Ascending aorta (tissue), 2 donors: Measurements from ENCODE around the gene ITCH. TPM values are rescaled to one million over a fixed set of nuclear protein-coding genes. Genes with fewer than 3 reads are reported as not detected.
"Not testable (repeated sequence)": the region's sequence is repeated elsewhere in the genome, so short reads cannot be mapped to it uniquely, and the experiment has no call there.

Experiments
- DNase-seq, 2 donors: peaks; one replicate each; pipeline ENCODE4 v3.0.0-alpha.2; 2019; ENCODE audit warnings: low spot score in 2 of 2
- H3K27ac ChIP-seq, 2 donors: fragments of 200-600 bp; sonication (generic); one replicate each; pipeline ENCODE4 v1.5.1; 2016 to 2017; ENCODE audit warnings: mild to moderate bottlenecking in 1 of 2
- H3K27me3 ChIP-seq: fragments of 200-600 bp; sonication (generic); one replicate; pipeline ENCODE4 v1.5.1; 2017
- H3K36me3 ChIP-seq, 2 donors: fragments of 200-600 bp; sonication (generic); one replicate each; pipeline ENCODE4 v1.5.1; 2016
- H3K4me1 ChIP-seq, 2 donors: fragments of 200-600 bp; sonication (generic); one replicate each; pipeline ENCODE4 v1.5.1; 2016 to 2017; ENCODE audit warnings: mild to moderate bottlenecking in 1 of 2
- H3K4me3 ChIP-seq, 2 donors: fragments of 200-600 bp; sonication (generic); one replicate each; pipeline ENCODE4 v1.5.1; 2016 to 2017; ENCODE audit warnings: mild to moderate bottlenecking in 1 of 2
- H3K9me3 ChIP-seq, 2 donors: fragments of 200-600 bp; sonication (generic); one replicate each; pipeline ENCODE4 v1.5.1; 2016
- CTCF ChIP-seq, 3 experiments: fragments of 200-600 bp in 2 of 3; fragments of 450-650 bp in 1 of 3; sonication (generic) in 2 of 3; IDR thresholded peaks; one replicate each; pipeline ENCODE4 v1.5.1; 2016 to 2019; ENCODE audit warnings: antibody characterized with exemption in 3 of 3, mild to moderate bottlenecking in 1 of 3, moderate library complexity in 1 of 3
- intact Hi-C: fragments of 100-400 bp; cut with DNase I; formaldehyde crosslinking; loops from one replicate; pipeline ENCODE4 v1.15.1; 2023
- total RNA-seq: library from RNA; depleted of rRNA; stranded (reverse); fragments of >200 nt; gene quantifications from one replicate; pipeline ENCODE4 v1.1.0, GENCODE V29; 2016

ITCH gene
- total RNA-seq, 1 donor from 2014 or later = 42.8 TPM

- no peak for DNase-seq
- TF ChIP-seq CTCF (IDR thresholded peaks at IDR 0.05) = no peak
- no peak overlapping the region for H3K4me3 ChIP-seq
- peak overlapping the region in 1 of 2 donors; percentile 9 for H3K27ac ChIP-seq
- H3K27me3 ChIP-seq = no peaks in the 10 kb centered on the region
- intact Hi-C loops = no loop called here
- H3K4me1 ChIP-seq = peaks cover 0 to 16% of the 10 kb centered on the region in 2 donors
- no peaks in the 10 kb centered on the region for H3K9me3 ChIP-seq
- peaks cover 4 to 8% of the 10 kb centered on the region in 2 donors for H3K36me3 ChIP-seq
Measured at GRCh38 chr20:34403063-34403827, 40.2 kb downstream of the ITCH start.

- TF ChIP-seq CTCF (IDR thresholded peaks at IDR 0.05) = no peak
- Histone ChIP-seq H3K9me3 (no peaks in the 10 kb centered on the region), H3K36me3 (peaks cover 3 to 5% of the 10 kb centered on the region in 2 donors), H3K27me3 (no peaks in the 10 kb centered on the region), H3K4me3 (no peak overlapping the region), H3K4me1 (peaks cover 0 to 16% of the 10 kb centered on the region in 2 donors), H3K27ac (peak overlapping the region in 1 of 2 donors; percentile 9)
- no peak for DNase-seq
- intact Hi-C loops = no loop called here
Measured at GRCh38 chr20:34403908-34404307, 40.8 kb downstream of the ITCH start.

GRCh38 chr20:34404803-34405202 is 41.7 kb downstream of the ITCH start:
- Histone ChIP-seq H3K4me1 (peaks cover 0 to 11% of the 10 kb centered on the region in 2 donors), H3K36me3 (peaks cover 5 to 12% of the 10 kb centered on the region in 2 donors), H3K4me3 (no peak overlapping the region), H3K27me3 (no peaks in the 10 kb centered on the region), H3K9me3 (no peaks in the 10 kb centered on the region), H3K27ac (no peak overlapping the region)
- intact Hi-C loops = no loop called here
- no peak for TF ChIP-seq CTCF (IDR thresholded peaks at IDR 0.05)
- DNase-seq = no peak

GRCh38 chr20:34405247-34405651 is 42.2 kb downstream of the ITCH start:
- H3K27ac ChIP-seq, H3K9me3 ChIP-seq, H3K4me3 ChIP-seq, DNase-seq, intact Hi-C loops, H3K4me1 ChIP-seq, H3K27me3 ChIP-seq: not testable (repeated sequence)
- H3K36me3 ChIP-seq = peaks cover 10 to 16% of the 10 kb centered on the region in 2 donors

- H3K36me3 ChIP-seq = peaks cover 15 to 21% of the 10 kb centered on the region in 2 donors
- H3K27ac ChIP-seq, H3K27me3 ChIP-seq, H3K4me1 ChIP-seq, H3K9me3 ChIP-seq, DNase-seq, intact Hi-C loops, H3K4me3 ChIP-seq: not testable (repeated sequence)
Measured at GRCh38 chr20:34405942-34406341, 42.9 kb downstream of the ITCH start.

GRCh38 chr20:34407962-34408474 is 44.9 kb downstream of the ITCH start:
- intact Hi-C loops = no loop called here

More at GRCh38 chr20:34407962-34408474, 44.9 kb downstream of the ITCH start:
- H3K9me3 ChIP-seq = no peaks in the 10 kb centered on the region
- no peak overlapping the region for H3K27ac ChIP-seq
- TF ChIP-seq CTCF (IDR thresholded peaks at IDR 0.05) = no peak
- H3K4me1 ChIP-seq = no peaks in the 10 kb centered on the region
- H3K4me3 ChIP-seq = no peak overlapping the region
- DNase-seq = no peak
- no peaks in the 10 kb centered on the region for H3K27me3 ChIP-seq
- H3K36me3 ChIP-seq = peaks cover 15 to 21% of the 10 kb centered on the region in 2 donors
